ENCODE measurements around the gene DHCR24.

- no peak for TF ChIP-seq FOXM1 (IDR thresholded peaks at IDR 0.05; ENCODE audit: borderline replicate concordance, low read depth)
- no peak for TF ChIP-seq EP300 (IDR thresholded peaks at IDR 0.05; ENCODE audit: borderline replicate concordance)
- TF ChIP-seq TAF1 (IDR thresholded peaks at IDR 0.05; ENCODE audit: low read depth) = no peak
Observed at GRCh38 chr1:54885807-54886723, 930 bp downstream of the DHCR24 start.

Data from Ishikawa (cell line).